Adipose tissue (tissue), 3 donors: Measurements from ENCODE around the gene GOLT1A. TPM values are rescaled to one million over a fixed set of nuclear protein-coding genes. Genes with fewer than 3 reads are reported as not detected.

Source experiments
- H3K27ac ChIP-seq: one replicate; pipeline ENCODE4 v1.5.1; 2013; ENCODE audit warnings: low read depth, low read length
- WGBS, 3 donors: extraction: QIAGEN DNeasy Blood & Tissue Kit; methylation state at CpG; one replicate each; pipeline ENCODE4 v1.1.7; 2013; 5-methylcytosine and 5-hydroxymethylcytosine counted together
- polyA plus RNA-seq, 3 donors: library from polyadenylated mRNA; stranded (reverse); fragments of 200-250 nt; gene quantifications; one replicate each; pipeline ENCODE4 v1.2.3, GENCODE V29; 2013
- donor health status: healthy with polysubstance abuse.
- donor health status: Bipolar disorder and iron deficiency.
- donor health status: healthy.

The GOLT1A gene
- polyA plus RNA-seq, 3 donors: 0.94 to 21.0 TPM; not detected in 1

DNA sequence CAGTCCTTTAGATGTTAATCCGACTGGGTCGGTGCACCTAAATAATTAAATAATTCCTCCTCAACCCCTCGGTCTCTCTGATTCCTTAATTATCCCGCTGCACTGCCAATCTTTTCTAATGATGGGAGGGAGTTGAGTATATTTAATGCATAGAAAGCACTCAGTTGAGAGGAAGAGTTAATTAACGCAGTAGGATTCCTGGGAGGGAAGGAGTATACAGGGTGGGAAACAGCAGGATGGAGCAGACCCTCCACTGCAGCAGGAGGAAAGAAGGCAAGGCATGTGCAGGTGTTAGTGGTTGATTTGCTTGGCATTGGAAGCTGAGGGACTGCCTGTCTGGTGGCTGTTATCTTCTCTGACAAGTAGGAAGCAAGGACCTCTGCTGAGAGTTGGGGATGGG lies 37.7 kb downstream of the GOLT1A start:
- no peak overlapping the region for H3K27ac ChIP-seq
- 67 to 89% (median 88%) methylated on average over 5 of the region's 5 CpGs for WGBS, 3 donors

DNA sequence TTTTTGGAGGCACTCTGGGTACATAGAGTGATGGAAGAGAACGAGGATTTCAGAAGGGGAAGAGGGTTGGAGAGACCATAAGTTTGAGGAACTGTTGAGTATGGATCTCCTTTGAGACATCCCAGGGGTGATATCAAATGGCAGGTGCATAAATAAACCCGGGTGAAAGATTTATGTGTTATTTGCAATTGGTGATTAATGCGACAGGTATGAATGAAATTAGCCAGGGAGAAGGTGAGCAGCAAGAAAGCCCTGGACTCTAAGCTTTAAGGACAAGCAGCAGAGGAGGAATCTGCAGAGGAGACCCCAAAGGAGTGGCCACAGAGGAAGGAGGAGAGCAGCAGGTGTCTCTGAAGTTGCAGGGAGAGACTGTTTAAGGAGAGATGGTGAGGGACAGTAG lies 38.8 kb downstream of the GOLT1A start:
- 63 to 77% (median 66%) methylated on average over 3 of the region's 3 CpGs for WGBS, 3 donors
- H3K27ac ChIP-seq: no peak overlapping the region

DNA sequence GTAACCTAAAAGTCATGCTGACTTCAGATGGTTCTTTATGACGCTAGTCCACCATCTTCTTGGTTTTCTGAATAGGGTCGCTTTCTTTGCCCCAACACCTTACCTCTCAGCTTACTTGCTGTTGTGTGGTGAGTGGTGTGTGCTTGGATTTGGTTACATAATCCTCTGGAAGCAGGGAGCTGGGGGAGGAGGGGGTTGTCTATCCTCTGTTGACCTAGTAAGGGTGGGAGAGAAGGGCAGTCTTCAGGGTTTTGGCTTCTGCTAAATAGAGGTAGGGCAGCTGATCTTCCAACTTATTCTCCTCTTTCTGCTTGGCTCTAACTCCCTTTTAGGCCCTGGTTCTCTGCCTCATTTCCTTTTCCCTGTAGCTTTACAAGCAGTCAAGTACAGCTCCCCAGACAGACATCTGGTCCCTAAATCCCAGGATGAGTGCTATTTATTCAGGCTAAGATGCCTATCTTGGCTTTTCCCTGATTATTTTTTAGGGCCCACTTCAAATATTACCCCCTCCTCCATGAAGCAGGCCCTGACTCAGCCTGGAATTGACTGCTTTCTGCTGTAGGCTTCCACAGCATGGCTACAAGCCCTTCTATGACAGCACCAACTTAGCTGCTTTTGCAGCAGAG lies 41.3 kb downstream of the GOLT1A start:
- no peak overlapping the region for H3K27ac ChIP-seq
- WGBS, 3 donors: 94 to 100% (median 94%) methylated on average over 2 of the region's 2 CpGs

GRCh38 chr1:204171751-204172178 lies 42.0 kb downstream of the GOLT1A start:
- 34 to 37% (median 34%) methylated on average over 4 of the region's 4 CpGs for WGBS, 3 donors
- no peak overlapping the region for H3K27ac ChIP-seq

GRCh38 chr1:204170494-204171155 lies 43.2 kb downstream of the GOLT1A start:
- 37 to 96% (median 93%) methylated on average over 3 of the region's 3 CpGs for WGBS, 3 donors
- no peak overlapping the region for H3K27ac ChIP-seq

DNA sequence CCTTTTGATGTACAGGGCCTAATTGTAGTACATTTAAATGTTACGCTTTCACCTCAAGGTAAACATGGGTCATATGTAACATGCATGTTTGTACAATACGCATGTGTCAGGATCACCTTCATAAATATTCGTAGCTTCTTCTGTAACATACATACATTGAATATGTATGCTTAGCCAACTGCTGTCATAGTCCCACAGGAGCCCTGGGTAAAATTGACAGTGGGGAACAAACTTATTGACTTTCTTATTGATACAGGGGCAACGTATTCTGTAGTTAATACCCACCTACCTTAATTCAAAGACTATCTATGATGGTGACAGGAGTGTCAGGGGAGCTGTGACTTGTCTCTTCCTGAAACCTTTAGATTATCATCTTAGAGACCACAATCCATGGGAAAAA lies 43.9 kb downstream of the GOLT1A start:
- 78 to 93% (median 89%) methylated on average over 4 of the region's 4 CpGs for WGBS, 3 donors
- no peak overlapping the region for H3K27ac ChIP-seq

GRCh38 chr1:204167730-204168129 lies 46.1 kb downstream of the GOLT1A start:
- 81 to 95% (median 93%) methylated on average over 5 of the region's 5 CpGs for WGBS, 3 donors
- H3K27ac ChIP-seq: no peak overlapping the region

DNA sequence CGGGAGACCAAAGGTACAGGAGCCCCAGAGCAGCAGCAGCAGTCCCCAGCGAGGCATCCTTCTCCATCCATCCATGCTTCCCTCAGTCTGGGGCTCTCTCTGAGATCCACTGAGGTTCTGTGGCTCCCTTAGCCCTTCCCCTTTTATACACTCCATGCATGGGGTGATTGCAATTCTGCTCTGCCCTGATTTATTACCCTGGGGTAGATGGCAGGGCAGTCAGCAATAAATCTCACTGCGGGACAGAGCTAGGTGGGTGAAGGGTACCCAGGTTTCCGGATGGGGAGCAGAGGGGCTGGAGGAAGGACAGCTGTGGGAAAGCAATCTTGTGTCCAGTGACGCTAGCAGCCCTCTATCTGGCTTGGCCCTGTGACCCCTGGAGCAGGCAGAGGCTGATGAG lies 47.6 kb downstream of the GOLT1A start, which contains the start of gene REN:
TSS of gene REN (minus strand) at position 119 of the 400 bp plus-strand sequence. CDS start at position 75, 44 bp downstream.
- WGBS, 3 donors: 49 to 76% (median 51%) methylated on average over 5 of the region's 5 CpGs

GRCh38 chr1:204162494-204163074 lies 51.2 kb downstream of the GOLT1A start:
- WGBS, 3 donors: 14 to 15% (median 15%) methylated on average over 7 of the region's 7 CpGs
- H3K27ac ChIP-seq: no peak overlapping the region

More for the DNA sequence above, 47.6 kb downstream of the GOLT1A start, which contains the start of gene REN:
- H3K27ac ChIP-seq: no peak within 1 kb of the TSS

DNA sequence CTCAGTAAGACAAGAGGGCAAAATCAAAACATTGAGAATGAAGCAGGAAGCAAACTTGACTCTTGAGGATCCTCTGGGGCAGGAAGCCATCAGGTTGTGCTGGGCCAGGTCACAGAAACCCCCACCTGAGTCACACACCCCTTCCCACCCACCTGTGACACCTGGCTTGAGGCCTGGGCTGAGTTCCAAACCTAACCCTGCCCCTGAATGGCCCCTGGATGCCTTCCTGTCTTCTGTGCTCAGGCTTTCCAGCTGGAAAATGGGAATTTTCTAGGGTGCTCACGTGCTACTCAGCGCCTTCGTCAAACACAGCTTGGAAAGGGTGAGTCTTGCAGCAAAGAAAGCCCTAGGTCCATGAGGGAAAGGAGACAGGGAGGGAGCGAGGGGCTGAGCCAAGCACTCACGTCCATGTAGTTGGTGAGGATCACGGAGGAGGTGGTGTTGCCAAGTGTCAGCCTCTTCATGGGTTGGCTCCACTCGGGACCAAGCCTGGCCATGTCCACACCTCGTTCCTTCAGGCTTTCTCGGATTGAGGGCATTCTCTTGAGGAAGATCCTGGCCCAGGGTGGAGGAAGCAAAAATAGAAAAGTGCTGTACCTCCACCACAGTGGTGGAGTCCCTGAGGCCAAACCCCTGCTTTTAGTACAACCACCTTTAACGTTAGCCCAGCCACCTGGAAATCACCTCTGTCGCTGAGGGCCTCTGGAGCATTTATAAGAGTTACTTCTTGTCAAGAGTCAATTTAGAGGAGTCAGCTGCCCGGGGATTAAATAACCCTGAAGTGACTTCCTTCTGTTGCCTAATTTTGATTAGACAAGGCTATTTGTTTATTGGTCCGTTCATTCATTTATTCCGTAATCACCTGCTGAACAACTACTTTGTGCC lies 51.9 kb downstream of the GOLT1A start:
- H3K27ac ChIP-seq: no peak overlapping the region
- 52 to 71% (median 59%) methylated on average over 14 of the region's 14 CpGs for WGBS, 3 donors

DNA sequence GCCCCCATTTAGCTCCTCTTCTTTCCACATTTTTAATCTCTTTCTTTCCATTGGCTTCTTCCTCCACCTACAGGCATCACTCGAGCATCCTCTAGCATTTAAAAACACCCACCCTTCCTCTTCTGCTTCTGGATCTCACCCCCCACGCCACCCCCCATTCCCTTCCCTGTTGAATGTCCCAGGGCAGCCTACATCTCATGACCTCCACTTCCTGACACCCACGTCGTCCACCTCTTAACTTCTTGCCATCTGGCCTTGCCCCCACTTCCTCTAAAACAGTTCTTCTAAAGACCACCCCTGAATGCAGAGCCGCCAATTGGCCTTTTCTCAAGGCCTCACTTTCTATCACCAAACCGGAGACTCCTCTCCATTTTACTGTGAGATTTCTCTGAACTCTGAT lies 55.8 kb downstream of the GOLT1A start:
- 43 to 73% (median 58%) methylated on average over 6 of the region's 6 CpGs for WGBS, 3 donors
- no peak overlapping the region for H3K27ac ChIP-seq

DNA sequence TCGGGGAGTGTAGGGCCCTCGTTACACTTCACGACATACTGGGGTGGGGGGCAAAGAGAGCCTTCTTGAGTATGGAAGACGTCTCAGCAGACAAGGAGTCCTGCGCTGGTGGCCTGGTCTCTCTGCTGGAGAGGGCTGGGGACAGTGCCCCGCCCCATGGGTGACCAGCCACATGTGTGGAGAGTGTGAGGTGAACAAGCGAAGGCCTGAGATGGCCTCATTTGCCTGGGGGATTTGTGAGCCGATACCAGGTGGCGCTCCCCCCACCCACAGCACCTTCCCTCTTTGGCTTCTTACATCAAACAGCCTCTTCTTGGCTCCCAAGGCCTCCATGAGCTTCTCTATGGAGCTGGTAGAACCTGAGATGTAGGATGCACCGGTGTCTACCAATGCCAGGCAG lies 57.9 kb downstream of the GOLT1A start:
- WGBS, 3 donors: 85 to 92% (median 91%) methylated on average over 10 of the region's 10 CpGs
- H3K27ac ChIP-seq: no peak overlapping the region

GRCh38 chr1:204154568-204155255 lies 59.1 kb downstream of the GOLT1A start:
- no peak overlapping the region for H3K27ac ChIP-seq
- 90 to 92% (median 92%) methylated on average over 15 of the region's 15 CpGs for WGBS, 3 donors

DNA sequence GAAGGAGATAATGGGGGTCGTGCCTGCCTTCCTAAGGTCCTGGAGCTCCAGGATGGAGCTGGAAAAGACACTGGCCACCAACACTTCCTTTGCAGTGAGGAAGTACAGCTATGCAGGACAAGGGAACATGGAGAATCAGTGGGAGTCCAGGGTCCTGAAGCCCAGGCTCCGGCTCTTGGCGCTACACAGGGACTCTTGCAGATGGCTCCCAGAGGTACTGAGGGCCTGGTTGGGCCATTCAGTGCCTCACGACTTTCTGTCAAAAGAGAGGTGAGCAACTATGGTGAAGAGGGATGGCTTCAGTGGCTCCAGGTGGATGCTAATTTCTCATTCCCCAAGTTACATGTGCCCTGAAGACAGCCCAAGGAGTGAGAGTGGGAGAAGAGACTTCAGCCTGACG lies 60.1 kb downstream of the GOLT1A start:
- no peak overlapping the region for H3K27ac ChIP-seq
- WGBS, 3 donors: 87 to 93% (median 92%) methylated on average over 5 of the region's 5 CpGs

DNA sequence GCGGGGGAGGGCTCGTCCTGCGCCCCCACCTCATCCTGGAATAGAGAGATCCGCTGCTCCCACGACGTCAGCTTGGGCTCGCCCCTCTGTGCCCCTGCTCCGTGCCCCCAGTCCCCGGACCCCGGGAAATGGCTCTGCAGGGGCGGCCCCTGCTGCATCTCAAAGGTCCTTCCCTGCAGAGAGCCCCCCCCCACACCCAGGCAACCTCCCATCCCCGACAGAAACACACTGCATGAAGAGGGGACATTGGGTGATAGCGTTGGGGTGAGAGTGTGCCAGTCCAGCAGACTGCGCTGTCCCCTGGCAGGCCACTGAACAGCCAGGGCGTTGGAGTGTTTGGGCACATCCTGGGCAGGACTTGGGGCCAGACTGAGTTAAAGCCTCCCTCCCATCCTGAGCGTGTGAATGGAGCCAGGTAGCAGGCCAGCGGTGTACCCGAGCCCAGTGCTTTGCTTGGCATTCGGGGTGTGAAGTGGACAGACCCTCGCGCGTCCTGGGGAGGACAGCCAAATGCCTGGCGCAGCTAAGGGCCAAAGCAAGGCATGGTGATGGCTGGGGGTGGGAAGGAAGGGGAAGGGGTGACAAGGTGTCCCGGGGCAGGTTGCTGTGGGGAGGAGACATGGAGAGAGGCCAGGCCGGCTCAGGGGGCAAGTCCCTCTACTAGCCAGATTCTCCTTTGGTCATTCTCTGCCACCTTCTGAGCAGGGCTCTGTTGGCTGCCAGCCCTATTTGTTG lies 61.3 kb downstream of the GOLT1A start:
- H3K27ac ChIP-seq: no peak overlapping the region
- WGBS, 3 donors: 30 to 34% (median 31%) methylated on average over 25 of the region's 25 CpGs

GRCh38 chr1:204151552-204152309 lies 62.1 kb downstream of the GOLT1A start, which contains the start of gene ETNK2:
ETNK2 (minus strand) TSS chr1:204152044; CDS start chr1:204151852, 192 bp downstream.
- no peak within 1 kb of the TSS for H3K27ac ChIP-seq
- WGBS, 3 donors: 0 to 1% (median 1%) methylated on average over 65 to 94 of the region's 94 CpGs
